Natural killer cell (primary cell): ENCODE results near the gene HTRA1. TPM values are rescaled to one million over a fixed set of nuclear protein-coding genes. Genes with fewer than 3 reads are reported as not detected.

ENCODE experiments used
- ATAC-seq, 3 donors: fragments of 150-1000 bp in 2 of 3; fragments of 200-7000 bp in 1 of 3; cut with Tn5 transposase; 1 replicate in 1 of 3; 2 replicates in 2 of 3; pipeline ENCODE4 v1.10.0; 2021; ENCODE audit warnings: mild to moderate bottlenecking in 2 of 3, moderate library complexity in 2 of 3
- DNase-seq, 2 donors: peaks; one replicate each; pipeline versions ENCODE4 v3.0.0 to v3.0.0-alpha.2; 2013 to 2021; ENCODE audit warnings: mixed read lengths in 1 of 2
- H3K27ac ChIP-seq: one replicate; pipeline ENCODE4 v1.5.1; 2013; ENCODE audit warnings: mild to moderate bottlenecking, low read length
- H3K27me3 ChIP-seq: one replicate; pipeline ENCODE4 v1.6.1; 2013; ENCODE audit warnings: low read length; ENCODE audit not compliant: control insufficient read depth, insufficient read depth
- H3K36me3 ChIP-seq: one replicate; pipeline ENCODE4 v1.6.1; 2013; ENCODE audit warnings: low read length; ENCODE audit not compliant: control insufficient read depth, insufficient read depth
- H3K4me1 ChIP-seq: one replicate; pipeline ENCODE4 v1.6.1; 2013; ENCODE audit warnings: low read length; ENCODE audit not compliant: control insufficient read depth, insufficient read depth
- H3K4me3 ChIP-seq: one replicate; pipeline ENCODE4 v1.5.1; 2013; ENCODE audit warnings: low read length
- H3K9me3 ChIP-seq: one replicate; pipeline ENCODE4 v1.6.1; 2013; ENCODE audit warnings: low read length; ENCODE audit not compliant: control insufficient read depth, insufficient read depth
- H3K27ac Mint-ChIP-seq, 2 donors: one replicate each; pipeline ENCODE4 v1.8.0; 2022; ENCODE audit warnings: mild to moderate bottlenecking in 2 of 2, mixed read lengths in 2 of 2, moderate library complexity in 1 of 2
- H3K27me3 Mint-ChIP-seq, 2 donors: one replicate each; pipeline ENCODE4 v1.8.0; 2022; ENCODE audit warnings: low read depth in 2 of 2, mixed read lengths in 2 of 2
- H3K36me3 Mint-ChIP-seq: one replicate; pipeline ENCODE4 v1.8.0; 2022; ENCODE audit warnings: mixed read lengths
- H3K4me1 Mint-ChIP-seq, 2 donors: one replicate each; pipeline ENCODE4 v1.8.0; 2022; ENCODE audit warnings: mixed read lengths in 2 of 2
- H3K4me3 Mint-ChIP-seq: one replicate; pipeline ENCODE4 v1.8.0; 2022; ENCODE audit warnings: mild to moderate bottlenecking, moderate library complexity, mixed read lengths
- H3K9me3 Mint-ChIP-seq, 2 donors: one replicate each; pipeline ENCODE4 v1.8.0; 2022; ENCODE audit warnings: mixed read lengths in 2 of 2
- WGBS: methylation state at CpG from one replicate; pipeline ENCODE4 v1.1.7; 2013; ENCODE audit warnings: missing lambda C conversion rate; ENCODE audit not compliant: insufficient coverage; 5-methylcytosine and 5-hydroxymethylcytosine counted together
- intact Hi-C: fragments of 100-400 bp; cut with micrococcal nuclease; formaldehyde crosslinking; loops from one replicate; pipeline ENCODE4 v1.14.2; 2022
- total RNA-seq, 4 donors: library from RNA; stranded (reverse); fragments of 120-200 nt in 1 of 4; gene quantifications; one replicate each; pipeline versions ENCODE4 v1.2.3 to v1.2.4, GENCODE V29; 2013 to 2022
- TF ChIP-seq, protein P1 (sequence below): fragments of 200-600 bp; IDR thresholded peaks from one replicate; pipeline ENCODE4 v1.8.0; 2022; ENCODE audit warnings: antibody characterized with exemption

The HTRA1 gene
- total RNA-seq, 3 donors from 2014 or later (not counting 1 experiment from before 2014, with no cell fraction given): not detected

DNA sequence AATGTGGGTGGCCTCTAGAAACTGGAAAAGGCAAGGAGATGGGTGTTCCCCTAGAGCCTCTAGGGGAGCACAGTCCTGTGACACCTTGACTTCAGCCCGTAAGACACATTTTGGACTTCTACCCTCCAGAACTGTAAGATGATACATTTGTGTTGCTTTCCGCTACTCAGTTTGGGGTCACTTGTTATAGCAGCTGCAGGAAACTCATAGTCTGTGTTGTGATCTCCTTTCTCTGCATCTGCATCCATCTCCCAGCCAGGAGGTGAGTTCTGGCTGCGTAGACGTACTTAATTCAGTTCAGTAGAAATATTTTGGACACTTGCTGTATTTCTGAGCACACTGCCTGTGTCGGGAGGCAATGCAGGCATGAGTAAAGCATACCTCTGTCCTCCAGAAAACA lies 69.9 kb downstream of the HTRA1 start:
- no peak overlapping the region for H3K27ac Mint-ChIP-seq
- H3K9me3 ChIP-seq: no peaks in the 10 kb centered on the region
- H3K4me3 ChIP-seq: no peak overlapping the region
- no peaks in the 10 kb centered on the region for H3K9me3 Mint-ChIP-seq
- ATAC-seq: no peak
- no peaks in the 10 kb centered on the region for H3K36me3 ChIP-seq
- peaks cover 19 to 39% of the 10 kb centered on the region in 2 donors for H3K27me3 Mint-ChIP-seq
- intact Hi-C loops: no loop called here
- H3K27me3 ChIP-seq: peaks cover 2% of the 10 kb centered on the region
- TF ChIP-seq, protein P1, sequence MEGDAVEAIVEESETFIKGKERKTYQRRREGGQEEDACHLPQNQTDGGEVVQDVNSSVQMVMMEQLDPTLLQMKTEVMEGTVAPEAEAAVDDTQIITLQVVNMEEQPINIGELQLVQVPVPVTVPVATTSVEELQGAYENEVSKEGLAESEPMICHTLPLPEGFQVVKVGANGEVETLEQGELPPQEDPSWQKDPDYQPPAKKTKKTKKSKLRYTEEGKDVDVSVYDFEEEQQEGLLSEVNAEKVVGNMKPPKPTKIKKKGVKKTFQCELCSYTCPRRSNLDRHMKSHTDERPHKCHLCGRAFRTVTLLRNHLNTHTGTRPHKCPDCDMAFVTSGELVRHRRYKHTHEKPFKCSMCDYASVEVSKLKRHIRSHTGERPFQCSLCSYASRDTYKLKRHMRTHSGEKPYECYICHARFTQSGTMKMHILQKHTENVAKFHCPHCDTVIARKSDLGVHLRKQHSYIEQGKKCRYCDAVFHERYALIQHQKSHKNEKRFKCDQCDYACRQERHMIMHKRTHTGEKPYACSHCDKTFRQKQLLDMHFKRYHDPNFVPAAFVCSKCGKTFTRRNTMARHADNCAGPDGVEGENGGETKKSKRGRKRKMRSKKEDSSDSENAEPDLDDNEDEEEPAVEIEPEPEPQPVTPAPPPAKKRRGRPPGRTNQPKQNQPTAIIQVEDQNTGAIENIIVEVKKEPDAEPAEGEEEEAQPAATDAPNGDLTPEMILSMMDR: no peak
- H3K4me1 Mint-ChIP-seq: peaks cover 0 to 6% of the 10 kb centered on the region in 2 donors
- H3K36me3 Mint-ChIP-seq: no peaks in the 10 kb centered on the region
- WGBS: 94% methylated on average over 5 of the region's 5 CpGs
- no peak overlapping the region for H3K4me3 Mint-ChIP-seq
- peaks cover 9% of the 10 kb centered on the region for H3K4me1 ChIP-seq
- no peak for DNase-seq
- no peak overlapping the region for H3K27ac ChIP-seq

DNA sequence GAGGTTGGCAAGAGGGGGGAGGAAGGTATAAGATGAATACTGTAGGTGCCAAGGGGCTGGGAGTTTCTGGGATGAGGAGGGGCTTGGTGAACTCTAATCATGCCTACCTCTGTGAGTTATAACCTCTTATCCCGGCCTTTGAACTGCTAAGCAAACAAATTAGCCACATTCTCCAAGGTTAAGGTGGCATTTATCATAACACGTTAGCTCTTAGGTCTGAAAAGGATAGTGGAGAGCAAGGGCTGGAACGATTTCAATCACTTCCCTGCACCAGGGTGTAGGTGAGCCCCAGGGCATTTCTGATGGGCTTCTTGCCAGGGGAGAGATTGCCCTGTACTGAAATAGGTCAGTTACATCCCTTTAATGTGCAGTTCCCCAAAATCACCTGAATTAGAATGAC lies 70.6 kb downstream of the HTRA1 start:
- DNase-seq (no peak), ATAC-seq (no peak)
- TF ChIP-seq, protein P1: no peak
- H3K9me3 Mint-ChIP-seq: no peaks in the 10 kb centered on the region
- WGBS: 84% methylated on average over 2 of the region's 3 CpGs
- H3K27ac Mint-ChIP-seq: no peak overlapping the region
- intact Hi-C loops: no loop called here
- Histone ChIP-seq H3K27me3 (peaks cover 2% of the 10 kb centered on the region), H3K4me1 (peaks cover 9% of the 10 kb centered on the region), H3K4me3 (no peak overlapping the region), H3K27ac (no peak overlapping the region), H3K9me3 (no peaks in the 10 kb centered on the region), H3K36me3 (no peaks in the 10 kb centered on the region)
- peaks cover 0 to 6% of the 10 kb centered on the region in 2 donors for H3K4me1 Mint-ChIP-seq
- peaks cover 23 to 39% of the 10 kb centered on the region in 2 donors for H3K27me3 Mint-ChIP-seq
- H3K36me3 Mint-ChIP-seq: no peaks in the 10 kb centered on the region
- no peak overlapping the region for H3K4me3 Mint-ChIP-seq

DNA sequence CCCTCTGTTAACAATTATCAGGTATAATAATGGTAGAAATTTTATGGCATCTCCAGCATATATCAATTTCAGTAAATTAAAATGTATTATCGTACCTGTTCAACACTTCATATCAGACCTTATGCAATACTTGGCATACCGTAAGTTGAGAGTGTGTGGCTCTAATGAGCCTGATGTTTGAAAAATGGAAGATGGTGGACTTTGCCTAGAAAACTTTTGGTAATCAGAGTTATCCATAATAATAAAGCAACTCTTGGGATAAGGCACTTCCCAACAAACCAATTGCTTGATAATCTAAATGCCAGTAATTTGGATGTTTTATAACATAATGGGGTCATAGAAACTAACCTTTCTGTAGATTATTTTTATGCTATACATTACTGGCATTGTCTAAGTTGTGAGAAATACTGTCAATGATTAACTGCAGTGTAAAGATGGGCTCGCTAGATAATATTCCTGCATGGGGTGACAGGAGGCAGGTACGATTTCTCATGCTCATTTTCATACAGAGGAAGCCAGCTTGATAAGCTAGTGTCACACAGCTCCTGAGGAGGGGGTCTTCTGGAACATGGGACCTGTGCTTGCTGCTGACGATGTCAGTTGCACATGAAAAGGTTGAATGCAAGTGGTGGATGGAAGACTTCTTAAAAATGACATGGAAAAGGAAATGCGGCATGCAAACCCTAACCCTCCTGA lies 71.4 kb downstream of the HTRA1 start:
- H3K36me3 Mint-ChIP-seq: no peaks in the 10 kb centered on the region
- TF ChIP-seq, protein P1: no peak
- no peak for ATAC-seq
- peaks cover 9% of the 10 kb centered on the region for H3K4me1 ChIP-seq
- H3K4me1 Mint-ChIP-seq: peaks cover 0 to 6% of the 10 kb centered on the region in 2 donors
- WGBS: 92% methylated on average over 4 of the region's 6 CpGs
- H3K27me3 ChIP-seq: peaks cover 2% of the 10 kb centered on the region
- no peak for DNase-seq
- no peak overlapping the region for H3K27ac Mint-ChIP-seq
- no peaks in the 10 kb centered on the region for H3K9me3 ChIP-seq
- peaks cover 23 to 39% of the 10 kb centered on the region in 2 donors for H3K27me3 Mint-ChIP-seq
- no peak overlapping the region for H3K4me3 Mint-ChIP-seq
- intact Hi-C loops: no loop called here
- no peaks in the 10 kb centered on the region for H3K36me3 ChIP-seq
- no peaks in the 10 kb centered on the region for H3K9me3 Mint-ChIP-seq
- H3K4me3 ChIP-seq: no peak overlapping the region
- H3K27ac ChIP-seq: no peak overlapping the region

DNA sequence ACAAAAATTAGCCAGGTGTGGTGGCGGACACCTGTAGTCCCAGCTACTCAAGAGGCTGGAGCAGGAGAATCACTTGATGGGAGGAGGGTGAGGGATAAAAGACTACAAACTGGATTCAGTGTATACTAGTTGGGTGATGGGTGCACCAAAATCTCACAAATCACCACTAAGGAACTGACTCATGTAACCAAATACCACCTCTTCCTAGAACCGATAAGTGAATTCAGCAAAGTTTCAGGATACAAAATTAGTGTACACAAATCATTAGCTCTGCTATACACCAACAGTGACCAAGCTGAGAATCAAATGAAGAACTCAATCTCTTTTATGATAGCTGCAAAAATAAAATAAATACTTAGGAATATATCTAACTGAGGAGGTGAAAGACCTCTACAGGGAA lies 76.2 kb downstream of the HTRA1 start:
- Mint-ChIP-seq H3K9me3 (no peaks in the 10 kb centered on the region), H3K4me1 (peaks cover 10 to 13% of the 10 kb centered on the region in 2 donors), H3K27me3 (peaks cover 24 to 30% of the 10 kb centered on the region in 2 donors), H3K36me3 (no peaks in the 10 kb centered on the region), H3K27ac (no peak overlapping the region), H3K4me3 (no peak overlapping the region)
- ATAC-seq (no peak), DNase-seq (no peak)
- Histone ChIP-seq H3K4me1 (peaks cover 11% of the 10 kb centered on the region), H3K27me3 (no peaks in the 10 kb centered on the region), H3K4me3 (no peak overlapping the region), H3K9me3 (no peaks in the 10 kb centered on the region), H3K27ac (no peak overlapping the region), H3K36me3 (no peaks in the 10 kb centered on the region)
- 83% methylated on average over 2 of the region's 2 CpGs for WGBS
- intact Hi-C loops: no loop called here
- TF ChIP-seq, protein P1: no peak
